ENCODE measurements around the gene TSHZ2. TPM values are rescaled to one million over a fixed set of nuclear protein-coding genes. Genes with fewer than 3 reads are reported as not detected.

Gene TSHZ2
- total and polyA plus RNA-seq, 5 donors from 2014 or later = 1.00 to 41.7 (median 2.1) TPM

GRCh38 chr20:53253668-53254067 lies 281.5 kb downstream of the TSHZ2 start:
- H3K27ac Mint-ChIP-seq = no peak overlapping the region
- Histone ChIP-seq H3K27ac (ENCODE audit: insufficient read depth, low read length, poor library complexity, severe bottlenecking) (no peak overlapping the region), H3K4me3 (ENCODE audit: low read depth, low read length) (no peak overlapping the region), H3K36me3 (ENCODE audit: control insufficient read depth, insufficient read depth, low read length) (no peaks in the 10 kb centered on the region), H3K4me1 (ENCODE audit: control insufficient read depth, insufficient read depth, low read length, poor library complexity, severe bottlenecking) (no peaks in the 10 kb centered on the region), H3K27me3 (ENCODE audit: control insufficient read depth, insufficient read depth, low read length) (no peaks in the 10 kb centered on the region), H3K9me3 (ENCODE audit: control insufficient read depth in 2 of 2, low read length in 2 of 2) (no peaks in the 10 kb centered on the region)
- H3K36me3 Mint-ChIP-seq = peaks cover 10% of the 10 kb centered on the region
- ATAC-seq (ENCODE audit: low read depth in 2 of 2) = no peak
- no peak overlapping the region for H3K4me3 Mint-ChIP-seq
- peaks cover 0 to 2% (median 0%) of the 10 kb centered on the region in 7 donors for H3K9me3 Mint-ChIP-seq
- no peaks in the 10 kb centered on the region for H3K27me3 Mint-ChIP-seq
- DNase-seq = no peak
- H3K4me1 Mint-ChIP-seq = no peaks in the 10 kb centered on the region

- H3K27ac ChIP-seq (ENCODE audit: insufficient read depth, low read length, poor library complexity, severe bottlenecking) = no peak overlapping the region
- no peak overlapping the region for H3K4me3 ChIP-seq (ENCODE audit: low read depth, low read length)
- no peaks in the 10 kb centered on the region for H3K9me3 ChIP-seq (ENCODE audit: control insufficient read depth in 2 of 2, low read length in 2 of 2)
- no peak overlapping the region for H3K27ac Mint-ChIP-seq
- no peaks in the 10 kb centered on the region for H3K4me1 ChIP-seq (ENCODE audit: control insufficient read depth, insufficient read depth, low read length, poor library complexity, severe bottlenecking)
- no peak for ATAC-seq (ENCODE audit: low read depth in 2 of 2)
- no peak for DNase-seq
- H3K27me3 ChIP-seq (ENCODE audit: control insufficient read depth, insufficient read depth, low read length) = no peaks in the 10 kb centered on the region
- no peak overlapping the region for H3K4me3 Mint-ChIP-seq
- H3K4me1 Mint-ChIP-seq = no peaks in the 10 kb centered on the region
- peaks cover 0 to 2% (median 0%) of the 10 kb centered on the region in 7 donors for H3K9me3 Mint-ChIP-seq
- no peaks in the 10 kb centered on the region for H3K27me3 Mint-ChIP-seq
- no peaks in the 10 kb centered on the region for H3K36me3 ChIP-seq (ENCODE audit: control insufficient read depth, insufficient read depth, low read length)
- H3K36me3 Mint-ChIP-seq = peaks cover 10% of the 10 kb centered on the region
Observed at GRCh38 chr20:53255102-53255710, 283.0 kb downstream of the TSHZ2 start.

- DNase-seq (no peak), ATAC-seq (ENCODE audit: low read depth in 2 of 2) (no peak)
- H3K27me3 ChIP-seq (ENCODE audit: control insufficient read depth, insufficient read depth, low read length) = no peaks in the 10 kb centered on the region
- no peaks in the 10 kb centered on the region for H3K4me1 ChIP-seq (ENCODE audit: control insufficient read depth, insufficient read depth, low read length, poor library complexity, severe bottlenecking)
- no peaks in the 10 kb centered on the region for H3K36me3 ChIP-seq (ENCODE audit: control insufficient read depth, insufficient read depth, low read length)
- Mint-ChIP-seq H3K27ac (no peak overlapping the region), H3K4me3 (no peak overlapping the region), H3K9me3 (peaks cover 0 to 2% (median 0%) of the 10 kb centered on the region in 7 donors), H3K36me3 (peaks cover 6% of the 10 kb centered on the region), H3K27me3 (no peaks in the 10 kb centered on the region), H3K4me1 (no peaks in the 10 kb centered on the region)
- H3K9me3 ChIP-seq (ENCODE audit: control insufficient read depth in 2 of 2, low read length in 2 of 2) = no peaks in the 10 kb centered on the region
- no peak overlapping the region for H3K4me3 ChIP-seq (ENCODE audit: low read depth, low read length)
- H3K27ac ChIP-seq (ENCODE audit: insufficient read depth, low read length, poor library complexity, severe bottlenecking) = no peak overlapping the region
Observed at GRCh38 chr20:53258741-53259140, 286.6 kb downstream of the TSHZ2 start.

GRCh38 chr20:53260168-53260567 lies 288.0 kb downstream of the TSHZ2 start:
- Mint-ChIP-seq H3K36me3 (no peaks in the 10 kb centered on the region), H3K27me3 (no peaks in the 10 kb centered on the region), H3K27ac (no peak overlapping the region), H3K4me3 (no peak overlapping the region), H3K4me1 (peaks cover 0 to 2% (median 0%) of the 10 kb centered on the region in 4 donors), H3K9me3 (peaks cover 0 to 2% (median 0%) of the 10 kb centered on the region in 7 donors)
- Histone ChIP-seq H3K36me3 (ENCODE audit: control insufficient read depth, insufficient read depth, low read length) (no peaks in the 10 kb centered on the region), H3K4me1 (ENCODE audit: control insufficient read depth, insufficient read depth, low read length, poor library complexity, severe bottlenecking) (no peaks in the 10 kb centered on the region), H3K4me3 (ENCODE audit: low read depth, low read length) (no peak overlapping the region), H3K9me3 (ENCODE audit: control insufficient read depth in 2 of 2, low read length in 2 of 2) (no peaks in the 10 kb centered on the region), H3K27me3 (ENCODE audit: control insufficient read depth, insufficient read depth, low read length) (no peaks in the 10 kb centered on the region), H3K27ac (ENCODE audit: insufficient read depth, low read length, poor library complexity, severe bottlenecking) (no peak overlapping the region)
- ATAC-seq (ENCODE audit: low read depth in 2 of 2) (no peak), DNase-seq (no peak)

- Histone ChIP-seq H3K4me3 (ENCODE audit: low read depth, low read length) (no peak overlapping the region), H3K27me3 (ENCODE audit: control insufficient read depth, insufficient read depth, low read length) (no peaks in the 10 kb centered on the region), H3K36me3 (ENCODE audit: control insufficient read depth, insufficient read depth, low read length) (no peaks in the 10 kb centered on the region), H3K9me3 (ENCODE audit: control insufficient read depth in 2 of 2, low read length in 2 of 2) (no peaks in the 10 kb centered on the region), H3K4me1 (ENCODE audit: control insufficient read depth, insufficient read depth, low read length, poor library complexity, severe bottlenecking) (no peaks in the 10 kb centered on the region), H3K27ac (ENCODE audit: insufficient read depth, low read length, poor library complexity, severe bottlenecking) (no peak overlapping the region)
- no peak for ATAC-seq (ENCODE audit: low read depth in 2 of 2)
- Mint-ChIP-seq H3K27ac (no peak overlapping the region), H3K27me3 (no peaks in the 10 kb centered on the region), H3K4me3 (no peak overlapping the region), H3K9me3 (peaks cover 0 to 2% (median 0%) of the 10 kb centered on the region in 7 donors), H3K36me3 (no peaks in the 10 kb centered on the region), H3K4me1 (peaks cover 0 to 2% (median 0%) of the 10 kb centered on the region in 4 donors)
- no peak for DNase-seq
Observed at GRCh38 chr20:53260591-53260990, 288.4 kb downstream of the TSHZ2 start.

- H3K27me3 ChIP-seq (ENCODE audit: control insufficient read depth, insufficient read depth, low read length) = no peaks in the 10 kb centered on the region
- no peaks in the 10 kb centered on the region for H3K9me3 ChIP-seq (ENCODE audit: control insufficient read depth in 2 of 2, low read length in 2 of 2)
- no peak for ATAC-seq (ENCODE audit: low read depth in 2 of 2)
- H3K36me3 ChIP-seq (ENCODE audit: control insufficient read depth, insufficient read depth, low read length) = no peaks in the 10 kb centered on the region
- no peak overlapping the region for H3K27ac ChIP-seq (ENCODE audit: insufficient read depth, low read length, poor library complexity, severe bottlenecking)
- Mint-ChIP-seq H3K9me3 (peaks cover 0 to 1% (median 0%) of the 10 kb centered on the region in 7 donors), H3K4me3 (no peak overlapping the region), H3K4me1 (peaks cover 0 to 2% (median 0%) of the 10 kb centered on the region in 4 donors), H3K27ac (no peak overlapping the region), H3K27me3 (no peaks in the 10 kb centered on the region), H3K36me3 (no peaks in the 10 kb centered on the region)
- no peak for DNase-seq
- H3K4me1 ChIP-seq (ENCODE audit: control insufficient read depth, insufficient read depth, low read length, poor library complexity, severe bottlenecking) = no peaks in the 10 kb centered on the region
- H3K4me3 ChIP-seq (ENCODE audit: low read depth, low read length) = no peak overlapping the region
Observed at GRCh38 chr20:53262365-53262764, 290.2 kb downstream of the TSHZ2 start.

GRCh38 chr20:53263554-53264438 lies 291.6 kb downstream of the TSHZ2 start:
- no peak for ATAC-seq (ENCODE audit: low read depth in 2 of 2)
- DNase-seq = no peak
- H3K4me3 ChIP-seq (ENCODE audit: low read depth, low read length) = no peak overlapping the region
- Mint-ChIP-seq H3K27me3 (no peaks in the 10 kb centered on the region), H3K9me3 (peaks cover 0 to 1% (median 0%) of the 10 kb centered on the region in 7 donors), H3K4me1 (peaks cover 0 to 2% (median 0%) of the 10 kb centered on the region in 4 donors), H3K27ac (no peak overlapping the region), H3K4me3 (no peak overlapping the region), H3K36me3 (no peaks in the 10 kb centered on the region)
- H3K36me3 ChIP-seq (ENCODE audit: control insufficient read depth, insufficient read depth, low read length) = no peaks in the 10 kb centered on the region
- H3K27me3 ChIP-seq (ENCODE audit: control insufficient read depth, insufficient read depth, low read length) = no peaks in the 10 kb centered on the region
- H3K4me1 ChIP-seq (ENCODE audit: control insufficient read depth, insufficient read depth, low read length, poor library complexity, severe bottlenecking) = no peaks in the 10 kb centered on the region
- no peaks in the 10 kb centered on the region for H3K9me3 ChIP-seq (ENCODE audit: control insufficient read depth in 2 of 2, low read length in 2 of 2)
- H3K27ac ChIP-seq (ENCODE audit: insufficient read depth, low read length, poor library complexity, severe bottlenecking) = no peak overlapping the region
